Body of pancreas (tissue), 4 donors: Measurements from ENCODE around the gene RSBN1L. TPM values are rescaled to one million over a fixed set of nuclear protein-coding genes. Genes with fewer than 3 reads are reported as not detected.
A peak's percentile ranks its signal among the peaks of the same experiment; 100 is the strongest.

Experiments used
- ATAC-seq: fragments of 150-250 bp; one replicate; pipeline ENCODE4 v1.9.1; 2016
- DNase-seq, 4 donors: peaks; one replicate each; pipeline ENCODE4 v3.0.0-alpha.2; 2019
- H3K27ac ChIP-seq, 4 donors: fragments of 200-600 bp; sonication (generic); 1 replicate in 3 of 4; 2 replicates in 1 of 4; pipeline versions ENCODE4 v1.5.1 to v1.6.1; 2016 to 2019; ENCODE audit warnings: mild to moderate bottlenecking in 1 of 4, mixed read lengths in 1 of 4, moderate library complexity in 1 of 4
- H3K27me3 ChIP-seq, 2 donors: fragments of 200-600 bp; sonication (generic); one replicate each; pipeline ENCODE4 v1.6.0; 2016; ENCODE audit warnings: mild to moderate bottlenecking in 1 of 2
- H3K36me3 ChIP-seq, 2 donors: fragments of 200-600 bp; sonication (generic); replicated peaks in 1 of 2; 2 replicates each; pipeline ENCODE4 v1.5.1; 2016; ENCODE audit warnings: low read depth in 2 of 2; ENCODE audit not compliant: insufficient read depth in 1 of 2
- H3K4me1 ChIP-seq: fragments of 200-600 bp; sonication (generic); one replicate; pipeline ENCODE4 v1.6.0; 2016
- H3K4me3 ChIP-seq, 2 donors: fragments of 200-600 bp; sonication (generic); 1 replicate in 1 of 2; 2 replicates in 1 of 2; pipeline ENCODE4 v1.5.1; 2016 to 2019
- H3K9me3 ChIP-seq, 3 donors: fragments of 200-600 bp; sonication (generic); 1 replicate in 2 of 3; 2 replicates in 1 of 3; pipeline ENCODE4 v1.5.1; 2016
- POLR2A ChIP-seq, 3 donors: fragments of 450-650 bp; IDR thresholded peaks; one replicate each; pipeline ENCODE4 v1.6.1; 2016; ENCODE audit warnings: antibody characterized with exemption in 3 of 3, mild to moderate bottlenecking in 2 of 3
- WGBS, 2 donors: methylation state at CpG; one replicate each; pipeline ENCODE4 v1.1.5; 2017; 5-methylcytosine and 5-hydroxymethylcytosine counted together
- intact Hi-C: fragments of 100-400 bp; cut with DNase I; formaldehyde crosslinking; loops from one replicate; pipeline ENCODE4 v1.15.1; 2023
- total RNA-seq, 2 donors: library from RNA; depleted of rRNA; stranded (reverse); fragments of >200 nt; gene quantifications; one replicate each; pipeline ENCODE4 v1.1.0, GENCODE V29; 2016
- TF ChIP-seq, protein P1 (sequence below), 7 experiments: fragments of 450-650 bp in 4 of 7; fragments of 200-600 bp in 3 of 7; sonication (generic) in 3 of 7; IDR thresholded peaks; one replicate each; pipeline ENCODE4 v1.5.1; 2016 to 2019; ENCODE audit warnings: antibody characterized with exemption in 7 of 7

The RSBN1L gene
- total RNA-seq, 2 donors from 2014 or later, result 15.8 to 16.2 TPM

DNA sequence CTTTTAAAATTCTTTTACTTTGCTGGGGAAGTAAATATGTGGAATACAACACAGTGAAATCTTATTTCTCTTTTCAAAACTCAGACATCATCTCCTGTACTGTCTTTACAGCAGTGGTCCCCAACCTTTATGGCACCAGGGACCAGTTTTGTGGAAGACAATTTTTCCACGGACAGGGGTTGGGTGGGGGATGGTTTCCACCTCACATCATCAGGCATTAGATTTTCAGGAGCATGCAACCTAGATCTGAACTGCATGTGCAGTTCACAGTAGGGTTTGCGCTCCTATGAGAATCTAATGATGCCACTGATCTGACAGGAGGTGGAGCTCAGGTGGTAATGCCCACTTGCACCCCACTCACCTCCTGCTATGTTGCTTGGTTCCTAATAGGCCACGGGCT lies 89.8 kb downstream of the RSBN1L start:
- no peak for TF ChIP-seq POLR2A (IDR thresholded peaks at IDR 0.05)
- TF ChIP-seq, protein P1, sequence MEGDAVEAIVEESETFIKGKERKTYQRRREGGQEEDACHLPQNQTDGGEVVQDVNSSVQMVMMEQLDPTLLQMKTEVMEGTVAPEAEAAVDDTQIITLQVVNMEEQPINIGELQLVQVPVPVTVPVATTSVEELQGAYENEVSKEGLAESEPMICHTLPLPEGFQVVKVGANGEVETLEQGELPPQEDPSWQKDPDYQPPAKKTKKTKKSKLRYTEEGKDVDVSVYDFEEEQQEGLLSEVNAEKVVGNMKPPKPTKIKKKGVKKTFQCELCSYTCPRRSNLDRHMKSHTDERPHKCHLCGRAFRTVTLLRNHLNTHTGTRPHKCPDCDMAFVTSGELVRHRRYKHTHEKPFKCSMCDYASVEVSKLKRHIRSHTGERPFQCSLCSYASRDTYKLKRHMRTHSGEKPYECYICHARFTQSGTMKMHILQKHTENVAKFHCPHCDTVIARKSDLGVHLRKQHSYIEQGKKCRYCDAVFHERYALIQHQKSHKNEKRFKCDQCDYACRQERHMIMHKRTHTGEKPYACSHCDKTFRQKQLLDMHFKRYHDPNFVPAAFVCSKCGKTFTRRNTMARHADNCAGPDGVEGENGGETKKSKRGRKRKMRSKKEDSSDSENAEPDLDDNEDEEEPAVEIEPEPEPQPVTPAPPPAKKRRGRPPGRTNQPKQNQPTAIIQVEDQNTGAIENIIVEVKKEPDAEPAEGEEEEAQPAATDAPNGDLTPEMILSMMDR (IDR thresholded peaks at IDR 0.05), result no peak
- peaks cover 19% of the 10 kb centered on the region for H3K4me1 ChIP-seq
- 93 to 95% methylated on average over 3 of the region's 3 CpGs for WGBS, 2 donors
- intact Hi-C loops, result no loop called here
- no peaks in the 10 kb centered on the region for H3K9me3 ChIP-seq
- DNase-seq (no peak), ATAC-seq (no peak)
- H3K36me3 ChIP-seq, result no peaks in the 10 kb centered on the region
- H3K27ac ChIP-seq, result no peak overlapping the region
- H3K4me3 ChIP-seq, result no peak overlapping the region
- H3K27me3 ChIP-seq, result no peaks in the 10 kb centered on the region

DNA sequence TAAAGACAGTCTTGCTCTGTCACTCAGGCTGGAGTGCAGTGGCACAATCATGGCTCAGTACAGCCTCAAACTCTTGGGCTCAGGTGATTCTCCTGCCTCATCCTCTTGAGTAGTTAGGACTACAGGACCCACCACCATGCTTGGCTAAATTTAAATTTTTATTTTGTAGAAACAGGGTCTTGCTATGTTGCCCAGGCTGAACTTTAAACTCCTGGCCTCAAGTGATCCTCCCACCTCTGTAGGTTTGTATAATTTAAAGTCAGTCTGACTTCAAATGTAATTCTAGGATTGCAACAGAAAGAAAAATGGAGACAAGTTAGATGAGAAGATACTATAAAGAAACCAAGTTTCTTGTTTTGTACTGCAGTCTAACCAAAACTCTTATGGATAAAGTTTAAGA lies 90.5 kb downstream of the RSBN1L start:
- Histone ChIP-seq H3K27ac (no peak overlapping the region), H3K27me3 (no peaks in the 10 kb centered on the region), H3K36me3 (no peaks in the 10 kb centered on the region), H3K4me3 (no peak overlapping the region), H3K4me1 (peaks cover 22% of the 10 kb centered on the region), H3K9me3 (no peaks in the 10 kb centered on the region)
- no peak for ATAC-seq
- TF ChIP-seq POLR2A (IDR thresholded peaks at IDR 0.05), result no peak
- TF ChIP-seq, protein P1 (IDR thresholded peaks at IDR 0.05), result no peak
- intact Hi-C loops, result no loop called here
- no peak for DNase-seq

GRCh38 chr7:77788327-77788902 lies 92.2 kb downstream of the RSBN1L start:
- H3K27me3 ChIP-seq, result no peaks in the 10 kb centered on the region
- intact Hi-C loops, result no loop called here
- 86 to 91% methylated on average over 2 of the region's 2 CpGs for WGBS, 2 donors

GRCh38 chr7:77791336-77791735 lies 95.1 kb downstream of the RSBN1L start:
- no peak overlapping the region for H3K4me3 ChIP-seq
- no peaks in the 10 kb centered on the region for H3K27me3 ChIP-seq
- H3K4me1 ChIP-seq, result peaks cover 26% of the 10 kb centered on the region
- DNase-seq (no peak), ATAC-seq (no peak)
- intact Hi-C loops, result no loop called here
- TF ChIP-seq POLR2A (IDR thresholded peaks at IDR 0.05), result no peak
- TF ChIP-seq, protein P1 (IDR thresholded peaks at IDR 0.05), result no peak
- H3K27ac ChIP-seq, result peak overlapping the region; percentile 1 to 50 (median 45)
- H3K9me3 ChIP-seq, result no peaks in the 10 kb centered on the region
- WGBS, 2 donors, result 18 to 24% methylated on average over 6 of the region's 6 CpGs
- no peaks in the 10 kb centered on the region for H3K36me3 ChIP-seq

More at GRCh38 chr7:77788327-77788902, 92.2 kb downstream of the RSBN1L start:
- Histone ChIP-seq H3K4me3 (no peak overlapping the region), H3K27ac (no peak overlapping the region), H3K36me3 (no peaks in the 10 kb centered on the region), H3K9me3 (no peaks in the 10 kb centered on the region), H3K4me1 (peaks cover 14% of the 10 kb centered on the region)
- ATAC-seq (no peak), DNase-seq (no peak)
- TF ChIP-seq POLR2A (IDR thresholded peaks at IDR 0.05), result no peak
- TF ChIP-seq, protein P1 (IDR thresholded peaks at IDR 0.05), result no peak

GRCh38 chr7:77791956-77792355 lies 95.7 kb downstream of the RSBN1L start:
- H3K9me3 ChIP-seq, result no peaks in the 10 kb centered on the region
- DNase-seq, result no peak
- H3K27ac ChIP-seq, result peak overlapping the region in 3 of 4 donors; percentile 41 to 50 (median 49)
- TF ChIP-seq, protein P1 (IDR thresholded peaks at IDR 0.05), result no peak
- no peak for TF ChIP-seq POLR2A (IDR thresholded peaks at IDR 0.05)
- H3K4me1 ChIP-seq, result peaks cover 32% of the 10 kb centered on the region
- ATAC-seq, result no peak
- no peaks in the 10 kb centered on the region for H3K27me3 ChIP-seq
- intact Hi-C loops, result no loop called here
- H3K36me3 ChIP-seq, result no peaks in the 10 kb centered on the region
- H3K4me3 ChIP-seq, result no peak overlapping the region
- 72 to 78% methylated on average over 2 of the region's 2 CpGs for WGBS, 2 donors
